ENCODE data around the gene PNLIPRP2. TPM values are rescaled to one million over a fixed set of nuclear protein-coding genes. Genes with fewer than 3 reads are reported as not detected.

Gene PNLIPRP2
- total RNA-seq, 1 experiment from 2014 or later: 0.24 TPM

DNA sequence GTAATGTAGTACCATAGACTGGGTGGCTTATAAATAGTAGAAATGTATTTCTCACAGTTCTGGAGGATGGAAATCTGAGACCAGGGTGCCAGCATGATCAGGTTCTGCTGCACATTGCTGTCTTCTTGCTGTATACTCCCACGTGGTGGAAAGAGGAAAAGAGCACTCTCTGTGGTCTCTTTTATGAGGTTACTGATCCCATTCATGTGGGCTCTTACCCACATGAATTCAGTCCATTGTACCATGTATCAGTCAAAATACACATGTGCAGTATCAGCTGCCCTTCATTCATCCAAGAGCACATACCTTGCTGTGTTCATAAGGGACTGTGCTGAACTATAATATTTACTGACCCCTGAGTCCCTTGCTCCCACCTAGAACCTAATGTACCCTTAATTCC, 17.1 kb downstream of the PNLIPRP2 start:
- TF ChIP-seq, protein P1, sequence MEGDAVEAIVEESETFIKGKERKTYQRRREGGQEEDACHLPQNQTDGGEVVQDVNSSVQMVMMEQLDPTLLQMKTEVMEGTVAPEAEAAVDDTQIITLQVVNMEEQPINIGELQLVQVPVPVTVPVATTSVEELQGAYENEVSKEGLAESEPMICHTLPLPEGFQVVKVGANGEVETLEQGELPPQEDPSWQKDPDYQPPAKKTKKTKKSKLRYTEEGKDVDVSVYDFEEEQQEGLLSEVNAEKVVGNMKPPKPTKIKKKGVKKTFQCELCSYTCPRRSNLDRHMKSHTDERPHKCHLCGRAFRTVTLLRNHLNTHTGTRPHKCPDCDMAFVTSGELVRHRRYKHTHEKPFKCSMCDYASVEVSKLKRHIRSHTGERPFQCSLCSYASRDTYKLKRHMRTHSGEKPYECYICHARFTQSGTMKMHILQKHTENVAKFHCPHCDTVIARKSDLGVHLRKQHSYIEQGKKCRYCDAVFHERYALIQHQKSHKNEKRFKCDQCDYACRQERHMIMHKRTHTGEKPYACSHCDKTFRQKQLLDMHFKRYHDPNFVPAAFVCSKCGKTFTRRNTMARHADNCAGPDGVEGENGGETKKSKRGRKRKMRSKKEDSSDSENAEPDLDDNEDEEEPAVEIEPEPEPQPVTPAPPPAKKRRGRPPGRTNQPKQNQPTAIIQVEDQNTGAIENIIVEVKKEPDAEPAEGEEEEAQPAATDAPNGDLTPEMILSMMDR (conservative IDR thresholded peaks at IDR 0.05): no peak
- H4K91ac ChIP-seq (ENCODE audit: insufficient read length, low read depth, low read length): no peak overlapping the region
- H3K23ac ChIP-seq (ENCODE audit: insufficient read length, low read depth, low read length): no peak overlapping the region
- no peak overlapping the region for H4K8ac ChIP-seq (replicated peaks; ENCODE audit: insufficient read length, low read depth, low read length)
- H3K4me2 ChIP-seq (ENCODE audit: insufficient read depth, insufficient read length, low read length): no peak overlapping the region
- H3K4me1 Mint-ChIP-seq: peaks cover 7 to 10% of the 10 kb centered on the region in 2 experiments; a peak in 3 of 4 replicates
- no peaks in the 10 kb centered on the region for H3K79me2 ChIP-seq (ENCODE audit: insufficient read depth, low read length)
- no peak overlapping the region for H3K56ac ChIP-seq (ENCODE audit: insufficient read length, low read depth, low read length)
- no peak overlapping the region for H2AFZ ChIP-seq (ENCODE audit: low read length)
- no peak overlapping the region for H3K27ac Mint-ChIP-seq
- no CpG with 5 or more reads among the region's 1 CpG for WGBS (ENCODE audit: extremely low coverage, insufficient read length, low lambda C conversion rate)
- H3K4me3 Mint-ChIP-seq: no peak overlapping the region
- H2AK5ac ChIP-seq (ENCODE audit: insufficient read length, low read length): no peak overlapping the region
- no peak for DNase-seq
- H3T11ph ChIP-seq (ENCODE audit: low read length): no peak overlapping the region
- no peaks in the 10 kb centered on the region for H3K23me2 ChIP-seq (ENCODE audit: insufficient read length, low read depth, low read length, poor library complexity, severe bottlenecking)
- H2BK120ac ChIP-seq (ENCODE audit: low read depth, low read length, poor library complexity, severe bottlenecking): no peak overlapping the region
- peaks cover 0 to 5% of the 10 kb centered on the region in 2 experiments; a peak in 2 of 5 replicates for H3K9me3 Mint-ChIP-seq
- H3K18ac ChIP-seq (ENCODE audit: insufficient read length, low read depth, low read length): no peak overlapping the region
- H2BK20ac ChIP-seq (ENCODE audit: low read depth, low read length, poor library complexity, severe bottlenecking): no peak overlapping the region
- H3K27ac ChIP-seq (ENCODE audit: insufficient read length, low read depth, low read length): no peak overlapping the region
- peaks cover 3% of the 10 kb centered on the region; the same call in 1 of the 2 replicates for H3K27me3 Mint-ChIP-seq (ENCODE audit: low read depth)
- no peaks in the 10 kb centered on the region for H3K27me3 ChIP-seq (ENCODE audit: insufficient read depth, low read length)
- no peak overlapping the region for H3K9ac ChIP-seq (ENCODE audit: extremely low read depth, insufficient read length, low read length)
- H2BK15ac ChIP-seq (ENCODE audit: low read depth, low read length): no peak overlapping the region
- no peak overlapping the region for H2BK5ac ChIP-seq (ENCODE audit: insufficient read length, low read length)
- H4K20me1 ChIP-seq (ENCODE audit: control insufficient read depth, insufficient read depth, insufficient read length): no peaks in the 10 kb centered on the region
- no peak overlapping the region for H3K4ac ChIP-seq (ENCODE audit: low read depth, low read length)
- H2BK12ac ChIP-seq (ENCODE audit: insufficient read length, low read depth, low read length): no peak overlapping the region
- no peaks in the 10 kb centered on the region for H3K4me1 ChIP-seq (ENCODE audit: insufficient read depth, low read length)
- no peak overlapping the region for H4K5ac ChIP-seq (ENCODE audit: insufficient read length, low read depth, low read length)
- H3K36me3 Mint-ChIP-seq (ENCODE audit: insufficient read depth in 1 of 3, low read depth in 3 of 3): no peaks in the 10 kb centered on the region
- no peaks in the 10 kb centered on the region for H3K9me3 ChIP-seq (ENCODE audit: control insufficient read depth, low read depth, low read length)
- no peak overlapping the region for H3K14ac ChIP-seq (ENCODE audit: insufficient read depth, low read length)
- no peaks in the 10 kb centered on the region for H3K79me1 ChIP-seq (ENCODE audit: insufficient read depth, low read depth, low read length, poor library complexity, severe bottlenecking)
